GM23248 (cell line): ENCODE measurements around the gene DUSP9. TPM values are rescaled to one million over a fixed set of nuclear protein-coding genes. Genes with fewer than 3 reads are reported as not detected.
A peak's percentile ranks its signal among the peaks of the same experiment; 100 is the strongest.

Experiments
- DNase-seq: peaks from one replicate; pipeline ENCODE4 v3.0.0-alpha.2; 2015
- H2AFZ ChIP-seq: fragments of 200-600 bp; sonication (generic); 2 replicates; pipeline ENCODE4 v1.6.1; 2016; ENCODE audit warnings: antibody characterized with exemption
- H3F3A ChIP-seq: fragments of 200-600 bp; sonication (generic); 2 replicates; pipeline ENCODE4 v1.6.1; 2016; ENCODE audit warnings: mild to moderate bottlenecking, antibody characterized with exemption, mixed run types; ENCODE audit not compliant: insufficient read depth
- H3K27ac ChIP-seq: fragments of 200-600 bp; sonication (generic); 2 replicates; pipeline ENCODE4 v1.5.1; 2016; ENCODE audit warnings: mild to moderate bottlenecking
- H3K27me3 ChIP-seq: fragments of 200-600 bp; sonication (generic); replicated peaks from 2 replicates; pipeline ENCODE4 v1.6.1; 2016; ENCODE audit warnings: mild to moderate bottlenecking; ENCODE audit not compliant: insufficient read depth
- H3K36me3 ChIP-seq: fragments of 200-600 bp; sonication (generic); 2 replicates; pipeline ENCODE4 v1.6.1; 2016; ENCODE audit warnings: low read depth, mild to moderate bottlenecking
- H3K4me1 ChIP-seq: fragments of 200-600 bp; sonication (generic); 2 replicates; pipeline ENCODE4 v1.6.1; 2016; ENCODE audit warnings: mild to moderate bottlenecking; ENCODE audit not compliant: insufficient read depth
- H3K4me2 ChIP-seq: fragments of 200-600 bp; sonication (generic); one replicate; pipeline ENCODE4 v1.6.1; 2016; ENCODE audit warnings: mild to moderate bottlenecking; ENCODE audit not compliant: unreplicated experiment
- H3K4me3 ChIP-seq: fragments of 200-600 bp; sonication (generic); 2 replicates; pipeline ENCODE4 v1.5.1; 2016; ENCODE audit warnings: mild to moderate bottlenecking
- H3K79me2 ChIP-seq: fragments of 200-600 bp; sonication (generic); 2 replicates; pipeline ENCODE4 v1.6.1; 2016; ENCODE audit warnings: mild to moderate bottlenecking; ENCODE audit not compliant: insufficient read depth
- H3K9ac ChIP-seq: fragments of 200-600 bp; sonication (generic); 2 replicates; pipeline ENCODE4 v1.6.1; 2016; ENCODE audit warnings: mild to moderate bottlenecking
- H3K9me2 ChIP-seq: fragments of 200-600 bp; sonication (generic); 2 replicates; pipeline ENCODE4 v1.6.1; 2016; ENCODE audit warnings: mixed run types, mild to moderate bottlenecking, moderate library complexity; ENCODE audit not compliant: insufficient read depth
- H3K9me3 ChIP-seq: fragments of 200-600 bp; sonication (generic); one replicate; pipeline ENCODE4 v1.6.1; 2017; ENCODE audit warnings: low read depth
- H4K20me1 ChIP-seq: fragments of 200-600 bp; sonication (generic); 2 replicates; pipeline ENCODE4 v1.6.0; 2016; ENCODE audit not compliant: insufficient read depth
- EZH2 ChIP-seq: fragments of 200-600 bp; sonication (generic); IDR thresholded peaks from 2 replicates; pipeline ENCODE4 v1.6.1; 2018; ENCODE audit warnings: antibody characterized with exemption, mild to moderate bottlenecking; ENCODE audit not compliant: insufficient read depth, poor library complexity, severe bottlenecking
- EZH2phosphoT487 ChIP-seq: fragments of 200-600 bp; sonication (generic); IDR thresholded peaks from 2 replicates; pipeline ENCODE4 v1.6.1; 2018; ENCODE audit warnings: antibody characterized with exemption, moderate library complexity, mild to moderate bottlenecking, low read depth; ENCODE audit not compliant: insufficient read depth
- WGBS, 2 experiments: methylation state at CpG; one replicate each; pipeline ENCODE4 v1.1.6; 2015 to 2017; ENCODE audit warnings: low lambda C conversion rate in 2 of 2, low coverage in 1 of 2; ENCODE audit errors: missing lambda C conversion rate in 2 of 2; 5-methylcytosine and 5-hydroxymethylcytosine counted together
- in situ Hi-C: fragments of 300-500 bp; cut with MboI; formaldehyde crosslinking; loops from 2 replicates; pipeline ENCODE4 v1.15.0; 2020
- polyA plus RNA-seq: library from polyadenylated mRNA; unstranded; fragments of >200 nt; fragmentation: Nextera tagmentation; extraction: Ambion mirVana; gene quantifications from 2 replicates; pipeline ENCODE4 v1.2.1, GENCODE V29; 2016
- total RNA-seq: library from RNA; depleted of rRNA; stranded (reverse); fragments of >200 nt; shearing (Covaris generic); gene quantifications from 2 replicates; pipeline ENCODE4 v1.2.3, GENCODE V29; 2014

The DUSP9 gene
- total and polyA plus RNA-seq, 2 experiments from 2014 or later, result not detected

- TF ChIP-seq EZH2phosphoT487 (no peak), EZH2 (no peak)
- Histone ChIP-seq H3K79me2 (no peaks in the 10 kb centered on the region), H3K9me2 (no peaks in the 10 kb centered on the region), H3K4me1 (no peaks in the 10 kb centered on the region), H3K9ac (no peak overlapping the region), H3K27me3 (peaks cover 17% of the 10 kb centered on the region; the same call in 1 of the 2 replicates), H4K20me1 (no peaks in the 10 kb centered on the region), H3K9me3 (no peaks in the 10 kb centered on the region), H3K4me3 (no peak overlapping the region), H2AFZ (no peak overlapping the region), H3K36me3 (no peaks in the 10 kb centered on the region), H3K4me2 (no peak overlapping the region), H3K27ac (no peak overlapping the region), H3F3A (no peaks in the 10 kb centered on the region)
- in situ Hi-C loops, result no loop called here
- no peak for DNase-seq
- 0 to 6% methylated on average over 2 to 39 of the region's 48 CpGs for WGBS, 2 experiments
Measured at GRCh38 chrX:153642655-153643430, 4.2 kb upstream of the DUSP9 start.

GRCh38 chrX:153643431-153644351 is 3.3 kb upstream of the DUSP9 start:
- no peak overlapping the region for H3K9ac ChIP-seq
- H4K20me1 ChIP-seq, result no peaks in the 10 kb centered on the region
- H3K4me3 ChIP-seq, result peak overlapping the region; percentile 53
- H2AFZ ChIP-seq, result no peak overlapping the region; the same call in 1 of the 2 replicates
- H3K4me1 ChIP-seq, result no peaks in the 10 kb centered on the region
- DNase-seq, result peak; percentile 41
- H3K27ac ChIP-seq, result no peak overlapping the region
- peaks cover 20% of the 10 kb centered on the region; the same call in 1 of the 2 replicates for H3K27me3 ChIP-seq
- no peaks in the 10 kb centered on the region for H3K9me2 ChIP-seq
- no peaks in the 10 kb centered on the region for H3K36me3 ChIP-seq
- no peaks in the 10 kb centered on the region for H3F3A ChIP-seq
- in situ Hi-C loops, result no loop called here
- no peaks in the 10 kb centered on the region for H3K9me3 ChIP-seq
- peak overlapping the region; percentile 42 for H3K4me2 ChIP-seq
- TF ChIP-seq EZH2phosphoT487, result no peak
- no peak for TF ChIP-seq EZH2
- no peaks in the 10 kb centered on the region for H3K79me2 ChIP-seq
- 3% methylated on average over 11 to 40 of the region's 84 CpGs for WGBS, 2 experiments

- Histone ChIP-seq H3K4me3 (no peak overlapping the region), H3K9me3 (no peaks in the 10 kb centered on the region), H3K79me2 (no peaks in the 10 kb centered on the region), H3K36me3 (no peaks in the 10 kb centered on the region), H3K27me3 (peaks cover 20% of the 10 kb centered on the region; the same call in 1 of the 2 replicates), H3K9me2 (no peaks in the 10 kb centered on the region), H3K4me1 (no peaks in the 10 kb centered on the region), H3K9ac (no peak overlapping the region), H2AFZ (no peak overlapping the region), H4K20me1 (no peaks in the 10 kb centered on the region), H3K27ac (no peak overlapping the region), H3K4me2 (no peak overlapping the region), H3F3A (no peaks in the 10 kb centered on the region)
- TF ChIP-seq EZH2 (no peak), EZH2phosphoT487 (no peak)
- no peak for DNase-seq
- WGBS, 2 experiments, result 1 to 2% methylated on average over 12 to 13 of the region's 46 CpGs
- in situ Hi-C loops, result no loop called here
Measured at GRCh38 chrX:153644356-153645125, 2.5 kb upstream of the DUSP9 start.

GRCh38 chrX:153645151-153645550 is 1.9 kb upstream of the DUSP9 start:
- 28 to 63% methylated on average over 3 to 5 of the region's 6 CpGs for WGBS, 2 experiments
- H3K4me3 ChIP-seq, result no peak overlapping the region
- no peak for DNase-seq
- no peaks in the 10 kb centered on the region for H3K79me2 ChIP-seq
- H3K9me3 ChIP-seq, result no peaks in the 10 kb centered on the region
- in situ Hi-C loops, result no loop called here
- no peak overlapping the region for H3K9ac ChIP-seq
- no peaks in the 10 kb centered on the region for H4K20me1 ChIP-seq
- H3F3A ChIP-seq, result no peaks in the 10 kb centered on the region
- no peaks in the 10 kb centered on the region for H3K9me2 ChIP-seq
- TF ChIP-seq EZH2phosphoT487 (no peak), EZH2 (no peak)
- H2AFZ ChIP-seq, result no peak overlapping the region
- no peak overlapping the region for H3K27ac ChIP-seq
- no peaks in the 10 kb centered on the region for H3K4me1 ChIP-seq
- H3K36me3 ChIP-seq, result no peaks in the 10 kb centered on the region
- H3K4me2 ChIP-seq, result no peak overlapping the region
- H3K27me3 ChIP-seq, result peaks cover 20% of the 10 kb centered on the region; the same call in 1 of the 2 replicates
